Right lobe of liver (tissue), 6 donors: ENCODE measurements around the gene BTF3. TPM values are rescaled to one million over a fixed set of nuclear protein-coding genes. Genes with fewer than 3 reads are reported as not detected.
"Not testable (repeated sequence)": the region's sequence is repeated elsewhere in the genome, so short reads cannot be mapped to it uniquely, and the experiment has no call there.

ENCODE experiments used
- ATAC-seq, 4 donors: fragments of 200-7000 bp; cut with Tn5 transposase; one replicate each; pipeline ENCODE4 v1.9.1; 2020; ENCODE audit warnings: mild to moderate bottlenecking in 4 of 4, moderate library complexity in 4 of 4
- DNase-seq, 3 donors: peaks; one replicate each; pipeline ENCODE4 v3.0.0-alpha.2; 2020
- H3K27ac ChIP-seq, 3 donors: fragments of 200-600 bp; one replicate each; pipeline ENCODE4 v1.8.0; 2022
- H3K27me3 ChIP-seq, 2 donors: fragments of 200-600 bp; one replicate each; pipeline ENCODE4 v1.8.0; 2022
- H3K36me3 ChIP-seq, 4 donors: fragments of 200-600 bp; sonication (generic) in 1 of 4; one replicate each; pipeline versions ENCODE4 v1.5.1 to v1.8.0; 2017 to 2022; ENCODE audit warnings: control low read depth in 1 of 4
- H3K4me1 ChIP-seq, 4 donors: fragments of 200-600 bp; sonication (generic) in 1 of 4; one replicate each; pipeline versions ENCODE4 v1.5.1 to v1.8.0; 2017 to 2022; ENCODE audit warnings: control low read depth in 1 of 4
- H3K4me3 ChIP-seq, 3 donors: fragments of 200-600 bp; one replicate each; pipeline ENCODE4 v1.8.0; 2022
- H3K9me3 ChIP-seq, 4 donors: fragments of 200-600 bp; sonication (generic) in 1 of 4; one replicate each; pipeline versions ENCODE4 v1.5.1 to v1.8.0; 2017 to 2022; ENCODE audit warnings: control low read depth in 1 of 4
- CTCF ChIP-seq, 4 donors: fragments of 200-600 bp in 3 of 4; fragments of 450-650 bp in 1 of 4; IDR thresholded peaks; one replicate each; pipeline versions ENCODE4 v1.5.1 to v1.8.0; 2016 to 2022; ENCODE audit warnings: antibody characterized with exemption in 4 of 4, mild to moderate bottlenecking in 2 of 4
- POLR2A ChIP-seq: fragments of 450-650 bp; IDR thresholded peaks from one replicate; pipeline ENCODE4 v1.6.1; 2017; ENCODE audit warnings: antibody characterized with exemption, mild to moderate bottlenecking
- WGBS: methylation state at CpG from one replicate; pipeline ENCODE4 v1.1.6; 2018; ENCODE audit warnings: low coverage, low lambda C conversion rate; ENCODE audit not compliant: insufficient coverage; ENCODE audit errors: missing lambda C conversion rate; 5-methylcytosine and 5-hydroxymethylcytosine counted together
- intact Hi-C, 2 donors: fragments of 100-400 bp; cut with DNase I; formaldehyde crosslinking; loops; one replicate each; pipeline versions ENCODE4 v1.11.2 to v1.14.1; 2022
- total RNA-seq, 6 experiments: library from RNA; depleted of rRNA in 2 of 6; stranded (reverse); fragments of >200 nt in 2 of 6; fragmentation: NEBNext Ultra II Directional in 3 of 6; extraction: Animal tissue kit (Norgen Biotek cat#: 25700) in 3 of 6; gene quantifications; one replicate each; pipeline versions ENCODE4 v1.1.0 to v1.2.4, GENCODE V29; 2016 to 2023
- donor health status: DM: no; HTN: yes; CAD: no.
- donor health status: DM: no; HTN: no; CAD: no.
- donor health status: DM: no; HTN: no; CAD: no.
- donor health status: DM: no; HTN: yes; CAD: no.
- donor health status: DM: no; HTN: yes; CAD: no.

Gene BTF3
- total RNA-seq, 6 experiments from 2014 or later = 157 to 250 (median 198) TPM

- H3K27me3 ChIP-seq = peaks cover 20 to 49% of the 10 kb centered on the region in 2 donors
- H3K27ac ChIP-seq = no peak overlapping the region
- intact Hi-C loops = no loop called here
Observed at GRCh38 chr5:73451224-73452130, 46.8 kb upstream of the BTF3 start.

GRCh38 chr5:73452215-73452614 lies 46.0 kb upstream of the BTF3 start:
- no peak for ATAC-seq
- DNase-seq = no peak
- H3K9me3 ChIP-seq = no peaks in the 10 kb centered on the region
- no peaks in the 10 kb centered on the region for H3K36me3 ChIP-seq
- no peak overlapping the region for H3K4me3 ChIP-seq
- H3K4me1 ChIP-seq = peaks cover 0 to 9% (median 3%) of the 10 kb centered on the region in 4 donors
- TF ChIP-seq POLR2A (no peak), CTCF (IDR thresholded peaks at IDR 0.05) (no peak)
- H3K27ac ChIP-seq = no peak overlapping the region
- H3K27me3 ChIP-seq = peaks cover 20 to 53% of the 10 kb centered on the region in 2 donors
- 41% methylated on average over 6 of the region's 6 CpGs for WGBS
- intact Hi-C loops = no loop called here

More at GRCh38 chr5:73451224-73452130, 46.8 kb upstream of the BTF3 start:
- Histone ChIP-seq H3K9me3 (no peaks in the 10 kb centered on the region), H3K4me3 (no peak overlapping the region), H3K36me3 (no peaks in the 10 kb centered on the region), H3K4me1 (peaks cover 0 to 9% (median 3%) of the 10 kb centered on the region in 4 donors)
- DNase-seq (peak in 2 of 3 donors; percentile 71 to 74), ATAC-seq (peak; percentile 79 to 84 (median 81))
- TF ChIP-seq CTCF (IDR thresholded peaks at IDR 0.05) = peak; percentile 60 to 86 (median 72)
- TF ChIP-seq POLR2A = no peak
- 5% methylated on average over 34 of the region's 70 CpGs for WGBS

GRCh38 chr5:73454379-73455036 lies 43.7 kb upstream of the BTF3 start:
- H3K4me3 ChIP-seq = no peak overlapping the region
- no peak overlapping the region for H3K27ac ChIP-seq
- TF ChIP-seq POLR2A (no peak), CTCF (IDR thresholded peaks at IDR 0.05) (peak; percentile 40 to 77 (median 74))
- H3K4me1 ChIP-seq = peaks cover 0 to 7% (median 2%) of the 10 kb centered on the region in 4 donors
- H3K27me3 ChIP-seq = peaks cover 15 to 42% of the 10 kb centered on the region in 2 donors
- WGBS = 34% methylated on average over 6 of the region's 6 CpGs
- ATAC-seq = peak; percentile 87 to 91 (median 89)
- H3K36me3 ChIP-seq = no peaks in the 10 kb centered on the region
- DNase-seq = no peak
- intact Hi-C loops = no loop called here
- H3K9me3 ChIP-seq = no peaks in the 10 kb centered on the region

GRCh38 chr5:73456462-73456861 lies 41.8 kb upstream of the BTF3 start:
- WGBS = 40% methylated on average over 1 of the region's 1 CpG
- H3K36me3 ChIP-seq, DNase-seq, H3K9me3 ChIP-seq, H3K4me1 ChIP-seq, H3K27ac ChIP-seq, intact Hi-C loops, ATAC-seq, H3K4me3 ChIP-seq: not testable (repeated sequence)
- peaks cover 7 to 26% of the 10 kb centered on the region in 2 donors for H3K27me3 ChIP-seq

- Histone ChIP-seq H3K9me3 (no peaks in the 10 kb centered on the region), H3K4me1 (no peaks in the 10 kb centered on the region), H3K36me3 (no peaks in the 10 kb centered on the region), H3K4me3 (no peak overlapping the region), H3K27me3 (peaks cover 0 to 16% of the 10 kb centered on the region in 2 donors), H3K27ac (no peak overlapping the region)
- DNase-seq (no peak), ATAC-seq (no peak)
- WGBS = 56% methylated on average over 1 of the region's 1 CpG
- intact Hi-C loops = no loop called here
- TF ChIP-seq POLR2A (no peak), CTCF (IDR thresholded peaks at IDR 0.05) (no peak)
Observed at GRCh38 chr5:73459366-73459765, 38.9 kb upstream of the BTF3 start.
